Inferior parietal cortex (tissue), 1 donor: ENCODE data around the gene TNFAIP8.
"Not testable (repeated sequence)": the region's sequence is repeated elsewhere in the genome, so short reads cannot be mapped to it uniquely, and the experiment has no call there.

Experiments
- DNase-seq: peaks from one replicate; pipeline ENCODE4 v3.0.0-alpha.2; 2016; ENCODE audit errors: extremely low spot score

TNFAIP8 gene

DNA sequence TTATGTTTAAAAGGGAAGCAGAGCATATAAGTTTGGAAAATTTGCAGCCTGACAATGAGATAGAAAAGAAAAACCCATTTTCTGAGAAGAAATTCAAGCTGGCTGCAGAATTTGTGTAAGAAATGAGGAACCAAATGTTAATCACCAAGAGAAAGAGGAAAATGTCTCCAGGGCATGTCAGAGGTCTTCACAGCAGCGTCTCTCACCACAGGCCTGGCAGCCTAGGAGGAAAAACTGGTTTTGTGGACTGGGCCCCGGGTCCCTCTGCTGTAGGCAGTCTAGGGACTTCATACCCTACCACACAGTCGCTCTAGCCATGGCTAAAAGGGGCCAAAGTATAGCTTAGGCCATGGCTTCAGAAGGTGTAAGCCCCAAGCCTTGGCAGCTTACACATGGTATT is 64.3 kb downstream of the TNFAIP8 start:
- DNase-seq = no peak

DNA sequence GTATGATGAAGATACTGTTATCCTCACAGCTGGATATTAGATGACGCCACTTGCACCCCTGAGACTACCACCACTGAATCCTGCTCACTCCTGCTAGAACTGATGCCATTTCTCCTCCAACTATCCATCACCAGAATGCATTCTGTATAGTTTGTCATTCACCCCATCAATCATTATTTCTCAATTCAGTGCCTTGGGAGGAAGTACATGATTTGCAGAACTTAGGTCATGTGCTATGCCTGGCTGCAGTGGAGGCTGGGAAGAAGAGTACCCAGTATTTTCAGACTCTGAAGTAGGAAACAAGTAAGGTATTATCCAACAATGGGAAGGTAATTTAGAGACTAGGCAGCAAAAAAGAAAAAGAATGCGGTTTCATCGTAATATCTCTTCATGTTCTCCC is 70.2 kb downstream of the TNFAIP8 start:
- DNase-seq = no peak

DNA sequence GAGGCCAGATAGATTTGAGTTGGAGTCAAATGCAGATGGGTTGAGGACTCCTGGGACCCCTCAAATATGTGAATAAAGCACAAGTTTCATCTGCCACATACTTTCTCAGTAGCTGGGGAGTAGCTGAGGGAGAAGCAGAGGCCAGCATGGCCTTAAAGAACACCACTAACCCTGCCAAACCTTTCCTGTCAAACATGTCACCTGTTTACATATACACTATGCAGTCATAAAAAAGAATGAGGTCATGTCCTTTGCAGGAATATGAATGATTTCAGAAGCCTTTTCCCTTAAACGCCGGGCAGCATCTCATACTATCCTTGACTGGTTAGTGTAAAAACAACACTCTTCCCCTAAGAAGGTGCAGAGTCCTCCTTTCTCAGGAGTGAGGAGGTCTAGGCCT is 71.2 kb downstream of the TNFAIP8 start:
- no peak for DNase-seq

GRCh38 chr5:119427596-119427995 is 71.8 kb downstream of the TNFAIP8 start:
- not testable (repeated sequence) for DNase-seq

DNA sequence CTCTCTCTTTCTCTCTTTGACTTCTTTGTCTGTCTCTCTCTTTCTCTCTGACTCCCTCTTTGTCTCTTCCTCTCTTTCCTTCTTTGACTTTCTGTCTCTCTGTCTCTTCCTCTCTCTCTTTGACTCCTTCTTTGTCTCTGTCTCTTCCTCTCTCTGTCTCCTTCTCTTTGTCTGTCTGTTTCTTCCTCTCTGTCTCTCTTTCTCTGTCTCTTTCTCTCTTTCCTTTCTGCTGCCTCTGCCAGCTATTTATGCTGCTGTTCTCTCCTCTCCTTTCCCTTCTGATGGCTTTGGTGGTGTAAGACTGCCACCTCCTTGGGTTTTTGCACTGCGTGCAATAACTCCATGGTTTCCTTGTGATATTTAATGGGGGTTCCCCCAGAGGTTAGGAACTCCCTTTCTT is 72.3 kb downstream of the TNFAIP8 start:
- DNase-seq = not testable (repeated sequence)

GRCh38 chr5:119428574-119428973 is 72.8 kb downstream of the TNFAIP8 start:
- not testable (repeated sequence) for DNase-seq

- not testable (repeated sequence) for DNase-seq
These were observed 76.9 kb downstream of the TNFAIP8 start for GRCh38 chr5:119432674-119433237.

DNA sequence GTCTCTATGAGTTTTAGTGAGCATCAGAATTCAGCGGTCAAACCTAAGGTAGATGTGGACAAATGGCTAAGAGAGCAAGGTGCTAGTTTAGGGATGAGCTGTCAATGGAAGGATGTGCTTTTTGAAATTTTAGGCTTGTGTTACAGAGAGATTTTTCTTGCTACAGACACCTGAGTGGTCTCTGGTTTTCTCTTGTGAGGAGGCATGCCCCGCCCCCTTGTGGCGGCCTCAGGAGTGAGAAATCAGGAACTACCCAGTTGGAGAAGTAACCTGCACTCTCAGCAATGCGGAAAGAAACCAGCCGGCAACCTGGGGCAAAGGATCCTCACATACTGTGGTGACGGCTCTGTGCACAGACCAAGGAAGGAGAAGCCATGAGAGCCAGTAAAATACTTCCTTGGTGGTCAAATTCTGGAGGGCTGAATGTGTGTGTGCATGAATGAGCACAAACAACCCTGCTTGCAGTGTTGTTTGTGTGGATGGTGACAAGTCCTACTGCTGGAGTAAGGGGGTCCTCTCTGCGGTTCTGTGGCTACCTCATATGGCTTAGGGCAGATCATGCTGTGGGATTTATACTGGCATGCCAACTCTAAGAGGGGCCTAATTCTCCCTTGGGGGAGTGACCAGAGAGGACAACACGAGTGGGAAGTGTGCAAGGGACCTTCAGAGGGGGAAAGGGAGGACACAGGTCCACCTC is 79.8 kb downstream of the TNFAIP8 start:
- no peak for DNase-seq

DNA sequence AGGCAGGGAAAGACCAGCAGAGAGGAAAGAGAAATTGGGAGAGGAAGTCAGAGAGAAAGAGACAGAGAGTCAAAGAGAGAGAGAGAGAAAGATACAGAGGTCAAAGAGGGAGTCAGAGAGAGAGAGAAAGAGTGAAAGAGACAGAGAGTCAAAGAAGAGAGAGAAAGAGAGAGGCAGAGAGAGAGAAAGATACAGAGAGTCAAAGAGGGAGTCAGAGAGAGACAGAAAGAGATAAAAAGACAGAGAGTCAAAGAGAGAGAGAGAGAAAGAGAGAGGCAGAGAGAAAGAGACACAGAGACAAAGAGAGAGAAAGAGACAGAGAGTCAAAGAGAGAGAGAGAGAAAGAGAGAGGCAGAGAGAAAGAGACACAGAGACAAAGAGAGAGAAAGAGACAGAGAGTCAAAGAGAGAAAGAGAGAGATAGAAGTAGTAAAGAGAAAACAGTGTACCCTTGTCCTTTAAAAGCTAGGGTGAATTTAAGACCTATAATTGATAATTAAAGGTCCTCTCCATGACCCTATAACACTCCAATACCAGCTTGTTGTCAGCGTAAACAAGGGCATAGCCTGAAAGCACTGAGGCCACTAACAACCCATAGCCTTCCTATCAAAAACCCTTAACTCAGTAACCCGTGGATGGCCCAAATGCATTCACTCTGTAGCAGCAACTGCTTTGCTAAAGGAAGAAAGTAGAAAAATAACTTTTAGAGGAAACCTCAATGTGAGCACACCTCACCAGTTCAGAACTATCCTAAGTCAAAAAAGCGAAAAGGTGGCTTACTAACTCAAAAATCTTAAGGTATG is 82.2 kb downstream of the TNFAIP8 start:
- not testable (repeated sequence) for DNase-seq

- not testable (repeated sequence) for DNase-seq
These were observed 82.7 kb downstream of the TNFAIP8 start for GRCh38 chr5:119438587-119438917.

GRCh38 chr5:119439140-119439631 is 83.4 kb downstream of the TNFAIP8 start:
- no peak for DNase-seq

GRCh38 chr5:119439632-119440031 is 83.8 kb downstream of the TNFAIP8 start:
- not testable (repeated sequence) for DNase-seq

DNA sequence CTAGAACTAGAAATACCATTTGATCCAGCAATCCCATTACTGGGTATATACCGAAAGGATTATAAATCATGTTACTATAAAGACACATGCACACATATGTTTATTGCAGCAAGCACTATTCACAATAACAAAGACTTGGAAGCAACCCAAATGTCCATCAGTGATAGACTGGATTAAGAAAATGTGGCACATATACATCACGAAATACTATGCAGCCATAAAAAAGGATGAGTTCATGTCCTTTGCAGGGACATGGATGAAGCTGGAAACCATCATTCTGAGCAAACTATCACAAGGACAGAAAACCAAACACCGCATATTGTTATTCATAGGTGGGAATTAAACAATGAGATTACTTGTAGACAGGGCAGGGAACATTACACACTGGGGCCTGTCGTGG is 88.8 kb downstream of the TNFAIP8 start:
- DNase-seq = not testable (repeated sequence)

DNA sequence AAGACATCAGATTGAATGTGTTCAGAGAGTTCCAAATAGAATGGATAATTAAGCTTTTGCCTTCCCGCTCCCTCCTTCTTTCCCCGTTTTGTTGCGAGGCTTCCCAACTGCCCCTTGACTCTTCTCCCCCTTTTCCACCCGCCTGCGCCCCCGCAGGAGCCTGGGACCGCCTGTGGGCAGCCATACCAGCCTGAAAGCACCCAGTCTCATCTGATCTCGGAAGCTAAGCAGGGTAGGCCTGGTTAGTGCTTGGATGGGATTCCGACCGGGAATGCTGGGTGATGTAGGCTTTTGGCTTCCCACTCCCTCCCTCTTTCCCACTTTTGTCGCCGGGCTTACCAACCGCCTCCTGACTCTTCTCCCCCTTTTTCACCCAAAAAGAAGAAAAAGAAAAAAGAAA is 89.7 kb downstream of the TNFAIP8 start:
- DNase-seq = no peak
